Diencephalon (tissue), 1 donor: ENCODE data around the gene POTED. TPM values are rescaled to one million over a fixed set of nuclear protein-coding genes. Genes with fewer than 3 reads are reported as not detected.

Experiments
- small RNA-seq: library from RNA; depleted of rRNA; stranded (forward); fragments of <200 nt; gene quantifications from one replicate; pipeline ENCODE3, GENCODE V24; 2014
- total RNA-seq: library from RNA; depleted of rRNA; stranded (reverse); fragments of >200 nt; gene quantifications from one replicate; pipeline ENCODE4 v1.2.3, GENCODE V29; 2014

The POTED gene
- total RNA-seq: not detected

DNA sequence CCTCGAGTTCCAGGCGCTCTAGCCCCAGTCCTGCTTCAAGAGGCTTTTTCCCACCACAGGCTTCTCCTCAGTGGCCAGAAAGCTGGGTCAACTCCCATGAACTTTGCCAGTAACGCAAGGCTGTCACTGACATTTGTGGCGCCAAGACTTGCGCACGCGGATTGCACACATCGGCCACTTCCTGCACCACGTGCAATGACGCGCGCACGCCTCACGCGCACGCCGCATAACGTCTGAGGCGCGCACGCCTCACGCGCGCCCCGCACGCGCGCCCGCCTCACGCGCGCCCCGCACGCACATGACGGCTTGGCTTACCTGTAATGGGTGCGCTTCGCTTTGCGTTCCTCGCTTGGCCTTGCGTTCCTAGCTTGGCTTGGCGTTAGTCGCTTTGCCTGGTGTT lies at the start of gene POTED:
Gene POTED, plus strand, starts transcription at position 301 of the 400 bp plus-strand sequence. CDS start 452 bp downstream, outside the sequence.

Small RNA genes lying within 50 kb of the gene (small RNA-seq; reads per million reads assigned to genes)
- gene AL050303.3 (not detected), gene MIR3118-1 (not detected), gene RNU6-286P (not detected)
